NCI-H2171 (cell line): ENCODE measurements around the gene KHNYN.
A peak's percentile ranks its signal among the peaks of the same experiment; 100 is the strongest.

Experiments used
- DNase-seq: peaks from one replicate; lab custom pipeline; 2025; lab: John Stamatoyannopoulos, UW

The KHNYN gene

GRCh38 chr14:24401810-24402702 lies 27.7 kb upstream of the KHNYN start:
- DNase-seq, result no peak

GRCh38 chr14:24403294-24403998 lies 26.3 kb upstream of the KHNYN start:
- DNase-seq, result no peak

- no peak for DNase-seq
These were observed 24.9 kb upstream of the KHNYN start for GRCh38 chr14:24404814-24405213.

- DNase-seq, result no peak
These were observed 23.3 kb upstream of the KHNYN start for GRCh38 chr14:24406416-24406815.

GRCh38 chr14:24407608-24408325 lies 22.0 kb upstream of the KHNYN start:
- no peak for DNase-seq

- peak; percentile 43 for DNase-seq
These were observed 21.0 kb upstream of the KHNYN start for GRCh38 chr14:24408764-24409163.

- no peak for DNase-seq
These were observed 20.6 kb upstream of the KHNYN start for GRCh38 chr14:24409192-24409591.

- no peak for DNase-seq
These were observed 19.8 kb upstream of the KHNYN start for GRCh38 chr14:24409956-24410355.

- DNase-seq, result peak; percentile 30
These were observed 18.0 kb upstream of the KHNYN start for GRCh38 chr14:24411443-24412389.

- DNase-seq, result no peak
These were observed 15.7 kb upstream of the KHNYN start for GRCh38 chr14:24414077-24414476.

GRCh38 chr14:24414732-24415420 lies 14.9 kb upstream of the KHNYN start:
- DNase-seq, result no peak

- no peak for DNase-seq
These were observed 14.1 kb upstream of the KHNYN start for GRCh38 chr14:24415421-24416253.

- no peak for DNase-seq
These were observed 13.4 kb upstream of the KHNYN start for GRCh38 chr14:24416254-24416931.

- no peak for DNase-seq
These were observed 12.7 kb upstream of the KHNYN start for GRCh38 chr14:24416932-24417619.

GRCh38 chr14:24417832-24418491 lies 11.8 kb upstream of the KHNYN start:
- DNase-seq, result no peak

- no peak for DNase-seq
These were observed 11.3 kb upstream of the KHNYN start for GRCh38 chr14:24418492-24418873.

GRCh38 chr14:24422261-24422660 lies 7.5 kb upstream of the KHNYN start:
- DNase-seq, result no peak
